CD14-positive monocyte (primary cell): ENCODE measurements around the gene ZBTB7C. TPM values are rescaled to one million over a fixed set of nuclear protein-coding genes. Genes with fewer than 3 reads are reported as not detected.

Source experiments
- DNase-seq, 3 donors: peaks; one replicate each; pipeline ENCODE4 v3.0.0-alpha.2; 2011 to 2022
- H2AFZ ChIP-seq: 2 replicates; pipeline ENCODE4 v1.6.0; 2012; ENCODE audit warnings: mild to moderate bottlenecking, low read depth, low read length, inconsistent platforms; ENCODE audit not compliant: insufficient read depth, poor library complexity, severe bottlenecking
- H3K27ac ChIP-seq, 2 donors: 1 replicate in 1 of 2; 2 replicates in 1 of 2; pipeline ENCODE4 v1.5.1; 2012 to 2013; ENCODE audit warnings: low read length in 2 of 2, control low read depth in 1 of 2, inconsistent platforms in 1 of 2, low read depth in 1 of 2, mild to moderate bottlenecking in 1 of 2
- H3K27me3 ChIP-seq, 2 donors: one replicate each; pipeline versions ENCODE4 v1.6.0 to v1.6.1; 2011 to 2013; ENCODE audit warnings: low read length in 2 of 2; ENCODE audit not compliant: control insufficient read depth in 2 of 2, insufficient read depth in 2 of 2
- H3K36me3 ChIP-seq, 2 donors: replicated peaks in 1 of 2; 1 replicate in 1 of 2; 2 replicates in 1 of 2; pipeline versions ENCODE4 v1.5.1 to v1.6.1; 2012 to 2013; ENCODE audit warnings: low read length in 2 of 2, control low read depth in 1 of 2, inconsistent platforms in 1 of 2, mild to moderate bottlenecking in 1 of 2; ENCODE audit not compliant: insufficient read depth in 2 of 2, control insufficient read depth in 1 of 2
- H3K4me1 ChIP-seq, 2 donors: 1 replicate in 1 of 2; 2 replicates in 1 of 2; pipeline versions ENCODE4 v1.5.1 to v1.6.1; 2012 to 2013; ENCODE audit warnings: low read length in 2 of 2, control low read depth in 1 of 2, inconsistent platforms in 1 of 2, mild to moderate bottlenecking in 1 of 2, moderate library complexity in 1 of 2; ENCODE audit not compliant: insufficient read depth in 2 of 2, control insufficient read depth in 1 of 2
- H3K4me2 ChIP-seq: replicated peaks from 2 replicates; pipeline ENCODE3; 2012; ENCODE audit warnings: low read length, moderate library complexity, mild to moderate bottlenecking; ENCODE audit not compliant: poor library complexity, severe bottlenecking; ENCODE audit errors: extremely low read depth
- H3K4me3 ChIP-seq, 3 experiments: fragments of 200-600 bp in 1 of 3; sonication (generic) in 1 of 3; replicated peaks in 1 of 3; 1 replicate in 2 of 3; 2 replicates in 1 of 3; pipeline ENCODE4 v1.5.1; 2011 to 2013; ENCODE audit warnings: low read length in 3 of 3, mild to moderate bottlenecking in 3 of 3, control low read depth in 2 of 3, low read depth in 2 of 3, inconsistent platforms in 1 of 3, moderate library complexity in 1 of 3
- H3K79me2 ChIP-seq: 2 replicates; pipeline ENCODE4 v1.6.0; 2012; ENCODE audit warnings: mild to moderate bottlenecking, control low read depth, inconsistent platforms, low read length, moderate library complexity; ENCODE audit not compliant: insufficient read depth
- H3K9ac ChIP-seq: 2 replicates; pipeline ENCODE4 v1.6.0; 2017; ENCODE audit warnings: low read length, mild to moderate bottlenecking; ENCODE audit not compliant: insufficient read depth, poor library complexity, severe bottlenecking
- H3K9me3 ChIP-seq, 2 donors: replicated peaks in 1 of 2; 1 replicate in 1 of 2; 2 replicates in 1 of 2; pipeline versions ENCODE4 v1.5.1 to v1.6.1; 2012 to 2013; ENCODE audit warnings: low read length in 2 of 2, control low read depth in 1 of 2; ENCODE audit not compliant: control insufficient read depth in 1 of 2, insufficient read depth in 1 of 2
- H4K20me1 ChIP-seq: 2 replicates; pipeline ENCODE4 v1.6.0; 2012; ENCODE audit warnings: mild to moderate bottlenecking, low read length, control low read depth, moderate library complexity; ENCODE audit not compliant: insufficient read depth
- H3K27ac Mint-ChIP-seq, 7 donors: one replicate each; pipeline ENCODE4 v1.8.0; 2020; ENCODE audit warnings: mild to moderate bottlenecking in 7 of 7, mixed read lengths in 7 of 7, moderate library complexity in 6 of 7, inconsistent platforms in 2 of 7
- H3K27me3 Mint-ChIP-seq, 3 donors: one replicate each; pipeline ENCODE4 v1.8.0; 2021 to 2022; ENCODE audit warnings: low read depth in 3 of 3, mild to moderate bottlenecking in 3 of 3, mixed read lengths in 3 of 3, moderate library complexity in 3 of 3, inconsistent platforms in 1 of 3
- H3K36me3 Mint-ChIP-seq, 2 donors: one replicate each; pipeline ENCODE4 v1.8.0; 2020; ENCODE audit warnings: mixed read lengths in 2 of 2, inconsistent platforms in 1 of 2, mild to moderate bottlenecking in 1 of 2
- H3K4me1 Mint-ChIP-seq: one replicate; pipeline ENCODE4 v1.8.0; 2020; ENCODE audit warnings: mild to moderate bottlenecking, mixed read lengths
- H3K4me3 Mint-ChIP-seq, 2 donors: one replicate each; pipeline ENCODE4 v1.8.0; 2020; ENCODE audit warnings: mild to moderate bottlenecking in 2 of 2, mixed read lengths in 2 of 2, moderate library complexity in 1 of 2
- H3K9me3 Mint-ChIP-seq, 7 donors: one replicate each; pipeline ENCODE4 v1.8.0; 2020 to 2022; ENCODE audit warnings: mixed read lengths in 7 of 7, mild to moderate bottlenecking in 6 of 7, moderate library complexity in 6 of 7, inconsistent platforms in 2 of 7
- CTCF ChIP-seq: fragments of 200-600 bp; IDR thresholded peaks from one replicate; pipeline ENCODE4 v1.8.0; 2022; ENCODE audit warnings: antibody characterized with exemption, mild to moderate bottlenecking
- WGBS: methylation state at CpG from one replicate; pipeline ENCODE4 v1.1.5; 2013; ENCODE audit warnings: missing lambda C conversion rate; ENCODE audit not compliant: insufficient coverage; 5-methylcytosine and 5-hydroxymethylcytosine counted together
- intact Hi-C, 2 donors: fragments of 100-400 bp; cut with micrococcal nuclease; formaldehyde crosslinking; loops; one replicate each; pipeline versions ENCODE4 v1.15.0 to v1.15.1; 2023
- polyA plus RNA-seq, 3 donors: library from polyadenylated mRNA; depleted of rRNA in 1 of 3; unstranded in 2 of 3; stranded (reverse) in 1 of 3; fragments of 300-500 nt in 2 of 3; fragments of >200 nt in 1 of 3; fragmentation: Illumina TruSeq in 2 of 3; gene quantifications; 1 replicate in 2 of 3; 2 replicates in 1 of 3; pipeline ENCODE4 v1.2.3, GENCODE V29; 2012 to 2021

Gene ZBTB7C
- polyA plus RNA-seq, 3 donors: 0.03 to 0.09 TPM; not detected in 1

GRCh38 chr18:48188609-48189008 lies 220.6 kb downstream of the ZBTB7C start:
- no peak overlapping the region for H2AFZ ChIP-seq
- no peaks in the 10 kb centered on the region for H3K9me3 ChIP-seq
- Mint-ChIP-seq H3K27ac (peak overlapping the region in 1 of 7 donors; percentile 19), H3K27me3 (peaks cover 22 to 26% (median 22%) of the 10 kb centered on the region in 3 donors), H3K36me3 (no peaks in the 10 kb centered on the region), H3K9me3 (no peaks in the 10 kb centered on the region), H3K4me1 (no peaks in the 10 kb centered on the region), H3K4me3 (no peak overlapping the region)
- H3K27ac ChIP-seq: no peak overlapping the region
- intact Hi-C loops: no loop called here
- WGBS: 86% methylated on average over 2 of the region's 2 CpGs
- no peak for TF ChIP-seq CTCF
- no peak overlapping the region for H3K9ac ChIP-seq
- no peak overlapping the region for H3K4me2 ChIP-seq
- no peak for DNase-seq
- H3K27me3 ChIP-seq: peaks cover 0 to 4% of the 10 kb centered on the region in 2 donors
- no peaks in the 10 kb centered on the region for H3K4me1 ChIP-seq
- H3K36me3 ChIP-seq: no peaks in the 10 kb centered on the region
- H4K20me1 ChIP-seq: no peaks in the 10 kb centered on the region
- no peak overlapping the region for H3K4me3 ChIP-seq
- H3K79me2 ChIP-seq: no peaks in the 10 kb centered on the region

- H2AFZ ChIP-seq: no peak overlapping the region
- H3K79me2 ChIP-seq: no peaks in the 10 kb centered on the region
- Mint-ChIP-seq H3K27ac (no peak overlapping the region), H3K27me3 (peaks cover 20 to 26% (median 23%) of the 10 kb centered on the region in 3 donors), H3K36me3 (no peaks in the 10 kb centered on the region), H3K4me3 (no peak overlapping the region), H3K4me1 (no peaks in the 10 kb centered on the region), H3K9me3 (no peaks in the 10 kb centered on the region)
- TF ChIP-seq CTCF: no peak
- intact Hi-C loops: no loop called here
- H3K4me1 ChIP-seq: peaks cover 0 to 2% of the 10 kb centered on the region in 2 donors
- no peak overlapping the region for H3K4me2 ChIP-seq
- H3K4me3 ChIP-seq: no peak overlapping the region
- no peaks in the 10 kb centered on the region for H4K20me1 ChIP-seq
- no peaks in the 10 kb centered on the region for H3K9me3 ChIP-seq
- H3K36me3 ChIP-seq: no peaks in the 10 kb centered on the region
- peaks cover 0 to 4% of the 10 kb centered on the region in 2 donors for H3K27me3 ChIP-seq
- no peak for DNase-seq
- 92% methylated on average over 6 of the region's 6 CpGs for WGBS
- no peak overlapping the region for H3K27ac ChIP-seq
- H3K9ac ChIP-seq: no peak overlapping the region
Observed at GRCh38 chr18:48186861-48187260, 222.3 kb downstream of the ZBTB7C start.
